HG02678 (cell line): ENCODE data around the gene TRIM9.

Source experiments
- ATAC-seq: cut with Tn5 transposase; IDR thresholded peaks from one replicate; pipeline ENCODE4 v1.9.1; 2021; ENCODE audit warnings: mild to moderate bottlenecking, moderate library complexity; ENCODE audit not compliant: unreplicated experiment

TRIM9 gene

GRCh38 chr14:50937800-50938199 is 157.1 kb downstream of the TRIM9 start:
- no peak for ATAC-seq

- no peak for ATAC-seq
Measured at GRCh38 chr14:50937325-50937724, 157.6 kb downstream of the TRIM9 start.

- ATAC-seq = no peak
Measured at GRCh38 chr14:50936882-50937281, 158.0 kb downstream of the TRIM9 start.

GRCh38 chr14:50936016-50936340 is 158.9 kb downstream of the TRIM9 start:
- ATAC-seq = no peak

- ATAC-seq = no peak
Measured at GRCh38 chr14:50935126-50936015, 159.5 kb downstream of the TRIM9 start.

- no peak for ATAC-seq
Measured at GRCh38 chr14:50932592-50933495, 162.1 kb downstream of the TRIM9 start.

- ATAC-seq = no peak
Measured at GRCh38 chr14:50932156-50932555, 162.7 kb downstream of the TRIM9 start.

- no peak for ATAC-seq
Measured at GRCh38 chr14:50931559-50931958, 163.3 kb downstream of the TRIM9 start.

- no peak for ATAC-seq
Measured at GRCh38 chr14:50929506-50929905, 165.4 kb downstream of the TRIM9 start.

- ATAC-seq = no peak
Measured at GRCh38 chr14:50928002-50928635, 166.8 kb downstream of the TRIM9 start.

GRCh38 chr14:50926851-50927386 is 168.0 kb downstream of the TRIM9 start:
- no peak for ATAC-seq
